Left renal pelvis (tissue), 4 donors: ENCODE measurements around the gene PCDHA13. TPM values are rescaled to one million over a fixed set of nuclear protein-coding genes. Genes with fewer than 3 reads are reported as not detected.
"Not testable (repeated sequence)": the region's sequence is repeated elsewhere in the genome, so short reads cannot be mapped to it uniquely, and the experiment has no call there.

Source experiments
- DNase-seq, 4 donors: peaks; one replicate each; pipeline ENCODE4 v3.0.0-alpha.2; 2013; ENCODE audit warnings: low read depth in 4 of 4, low spot score in 3 of 4
- polyA plus RNA-seq, 4 donors: library from polyadenylated mRNA; unstranded; fragments of 120-200 nt; gene quantifications; one replicate each; pipeline ENCODE4 v1.2.1, GENCODE V29; 2013; ENCODE audit not compliant: insufficient read length in 4 of 4

Gene PCDHA13
- polyA plus RNA-seq, 4 donors, result 0.07 to 0.33 (median 0.09) TPM; not detected in 1

GRCh38 chr5:140868721-140869554 is 13.0 kb upstream of the PCDHA13 start, which contains the start of gene PCDHA11:
Gene PCDHA11 (plus strand): TSS chr5:140868957. CDS start chr5:140869104, 147 bp downstream.
- DNase-seq, result no peak

GRCh38 chr5:140869555-140869886 is 12.4 kb upstream of the PCDHA13 start:
- DNase-seq, result no peak

- no peak for DNase-seq
Observed at GRCh38 chr5:140870221-140871201, 11.4 kb upstream of the PCDHA13 start.

- DNase-seq, result no peak
Observed at GRCh38 chr5:140875085-140876065, 6.5 kb upstream of the PCDHA13 start, which contains the start of gene PCDHA12. Gene PCDHA12 (plus strand): TSS chr5:140875308. CDS start chr5:140875473, 165 bp downstream.

- DNase-seq, result not testable (repeated sequence)
Observed at GRCh38 chr5:140876541-140877261, 5.2 kb upstream of the PCDHA13 start.

GRCh38 chr5:140877262-140877581 is 4.7 kb upstream of the PCDHA13 start:
- DNase-seq, result no peak

- DNase-seq, result no peak
Observed at GRCh38 chr5:140882591-140882899, 621 bp downstream of the PCDHA13 start.

GRCh38 chr5:140883373-140883772 is 1.4 kb downstream of the PCDHA13 start:
- DNase-seq, result no peak

- DNase-seq, result no peak
Observed at GRCh38 chr5:140883927-140884697, 2.2 kb downstream of the PCDHA13 start.

- no peak for DNase-seq
Observed at GRCh38 chr5:140916325-140916724, 34.4 kb downstream of the PCDHA13 start.

GRCh38 chr5:140923601-140924000 is 41.7 kb downstream of the PCDHA13 start:
- DNase-seq, result no peak

GRCh38 chr5:140925806-140926442 is 44.0 kb downstream of the PCDHA13 start, which contains the start of gene PCDHAC1:
Gene PCDHAC1 (plus strand): TSS chr5:140926299. CDS start chr5:140926893, 594 bp downstream.
- no peak for DNase-seq

GRCh38 chr5:140926443-140927227 is 44.7 kb downstream of the PCDHA13 start:
- peak in 3 of 4 donors; percentile 21 to 51 (median 41) for DNase-seq

GRCh38 chr5:140927228-140927573 is 45.3 kb downstream of the PCDHA13 start:
- no peak for DNase-seq
